ENCODE data around the gene NUP93.

- no peak for TF ChIP-seq CTCF (optimal IDR thresholded peaks at IDR 0.05 in 1 of 3, IDR thresholded peaks at IDR 0.05 in 1 of 3, conservative IDR thresholded peaks at IDR 0.05 in 1 of 3; ENCODE audit: extremely low read depth in 1 of 3, insufficient read depth in 2 of 3, low read length in 3 of 3)
- TF ChIP-seq EZH2 (IDR thresholded peaks at IDR 0.05; ENCODE audit: low read length): no peak
Measured at GRCh38 chr16:56732832-56733231, 2.9 kb downstream of the NUP93 start.

All from keratinocyte (primary cell).